ENCODE results near the gene CASZ1.

The CASZ1 gene

GRCh38 chr1:10741696-10742095 lies 54.8 kb downstream of the CASZ1 start:
- DNase-seq (no peak), ATAC-seq (ENCODE audit: insufficient read depth, low read depth) (no peak)
- Histone ChIP-seq H3K4me2 (ENCODE audit: insufficient read depth, low read length) (no peak overlapping the region), H3K36me3 (ENCODE audit: insufficient read depth, low read length) (no peaks in the 10 kb centered on the region), H3K27me3 (ENCODE audit: insufficient read depth, low read length, poor library complexity) (peaks cover 8% of the 10 kb centered on the region), H2AFZ (ENCODE audit: low read depth, low read length) (no peak overlapping the region), H3K9me3 (ENCODE audit: insufficient read depth, low read length, severe bottlenecking) (no peaks in the 10 kb centered on the region), H3K79me2 (ENCODE audit: insufficient read depth, low read length) (no peaks in the 10 kb centered on the region), H3K9ac (ENCODE audit: low read depth, low read length) (no peak overlapping the region), H3K27ac (ENCODE audit: low read length) (no peak overlapping the region), H3K4me3 (ENCODE audit: low read depth in 1 of 2, low read length in 2 of 2) (no peak overlapping the region), H3K4me1 (ENCODE audit: insufficient read depth, low read length) (no peaks in the 10 kb centered on the region), H4K20me1 (ENCODE audit: insufficient read depth, low read length) (no peaks in the 10 kb centered on the region; the same call in 1 of the 2 replicates)
- TF ChIP-seq CTCF (IDR thresholded peaks at IDR 0.05; ENCODE audit: borderline replicate concordance, extremely low read depth, low read length, poor library complexity, severe bottlenecking), result no peak
- TF ChIP-seq EZH2 (IDR thresholded peaks at IDR 0.05; ENCODE audit: borderline replicate concordance, low read depth, low read length, severe bottlenecking), result no peak

- no peak overlapping the region for H2AFZ ChIP-seq (ENCODE audit: low read depth, low read length)
- H3K4me2 ChIP-seq (ENCODE audit: insufficient read depth, low read length), result no peak overlapping the region
- H4K20me1 ChIP-seq (ENCODE audit: insufficient read depth, low read length), result no peaks in the 10 kb centered on the region; the same call in 1 of the 2 replicates
- no peak for DNase-seq
- no peaks in the 10 kb centered on the region for H3K36me3 ChIP-seq (ENCODE audit: insufficient read depth, low read length)
- H3K27ac ChIP-seq (ENCODE audit: low read length), result no peak overlapping the region
- TF ChIP-seq EZH2 (IDR thresholded peaks at IDR 0.05; ENCODE audit: borderline replicate concordance, low read depth, low read length, severe bottlenecking) (no peak), CTCF (IDR thresholded peaks at IDR 0.05; ENCODE audit: borderline replicate concordance, extremely low read depth, low read length, poor library complexity, severe bottlenecking) (no peak)
- H3K4me1 ChIP-seq (ENCODE audit: insufficient read depth, low read length), result no peaks in the 10 kb centered on the region
- H3K27me3 ChIP-seq (ENCODE audit: insufficient read depth, low read length, poor library complexity), result peaks cover 8% of the 10 kb centered on the region
- no peak for ATAC-seq (ENCODE audit: insufficient read depth, low read depth)
- no peak overlapping the region for H3K9ac ChIP-seq (ENCODE audit: low read depth, low read length)
- no peak overlapping the region for H3K4me3 ChIP-seq (ENCODE audit: low read depth in 1 of 2, low read length in 2 of 2)
- no peaks in the 10 kb centered on the region for H3K9me3 ChIP-seq (ENCODE audit: insufficient read depth, low read length, severe bottlenecking)
- H3K79me2 ChIP-seq (ENCODE audit: insufficient read depth, low read length), result no peaks in the 10 kb centered on the region
These were observed 56.3 kb downstream of the CASZ1 start for GRCh38 chr1:10740123-10740522.

GRCh38 chr1:10739589-10739988 lies 56.9 kb downstream of the CASZ1 start:
- H3K9ac ChIP-seq (ENCODE audit: low read depth, low read length), result no peak overlapping the region
- DNase-seq, result no peak
- no peak overlapping the region for H3K4me2 ChIP-seq (ENCODE audit: insufficient read depth, low read length)
- H3K9me3 ChIP-seq (ENCODE audit: insufficient read depth, low read length, severe bottlenecking), result no peaks in the 10 kb centered on the region
- TF ChIP-seq CTCF (IDR thresholded peaks at IDR 0.05; ENCODE audit: borderline replicate concordance, extremely low read depth, low read length, poor library complexity, severe bottlenecking) (no peak), EZH2 (IDR thresholded peaks at IDR 0.05; ENCODE audit: borderline replicate concordance, low read depth, low read length, severe bottlenecking) (no peak)
- no peak overlapping the region for H3K27ac ChIP-seq (ENCODE audit: low read length)
- H4K20me1 ChIP-seq (ENCODE audit: insufficient read depth, low read length), result no peaks in the 10 kb centered on the region; the same call in 1 of the 2 replicates
- no peaks in the 10 kb centered on the region for H3K79me2 ChIP-seq (ENCODE audit: insufficient read depth, low read length)
- no peak overlapping the region for H3K4me3 ChIP-seq (ENCODE audit: low read depth in 1 of 2, low read length in 2 of 2)
- H2AFZ ChIP-seq (ENCODE audit: low read depth, low read length), result no peak overlapping the region
- no peaks in the 10 kb centered on the region for H3K4me1 ChIP-seq (ENCODE audit: insufficient read depth, low read length)
- ATAC-seq (ENCODE audit: insufficient read depth, low read depth), result no peak
- peaks cover 8% of the 10 kb centered on the region for H3K27me3 ChIP-seq (ENCODE audit: insufficient read depth, low read length, poor library complexity)
- no peaks in the 10 kb centered on the region for H3K36me3 ChIP-seq (ENCODE audit: insufficient read depth, low read length)

All from DND-41 (cell line).